Testis (tissue), 2 donors: ENCODE results near the gene ARSJ.

ENCODE experiments used
- CTCF ChIP-seq, 3 experiments: fragments of 450-650 bp in 2 of 3; fragments of 200-600 bp in 1 of 3; sonication (generic) in 1 of 3; IDR thresholded peaks; one replicate each; pipeline ENCODE4 v1.5.1; 2016 to 2019; ENCODE audit warnings: antibody characterized with exemption in 3 of 3, mild to moderate bottlenecking in 2 of 3, moderate library complexity in 1 of 3
- POLR2A ChIP-seq: fragments of 450-650 bp; IDR thresholded peaks from one replicate; pipeline ENCODE4 v1.6.1; 2017; ENCODE audit warnings: antibody characterized with exemption, mild to moderate bottlenecking, moderate library complexity

GRCh38 chr4:113866611-113867010, 112.8 kb downstream of the ARSJ start:
- TF ChIP-seq POLR2A: no peak
- no peak for TF ChIP-seq CTCF (IDR thresholded peaks at IDR 0.05)
